Measurements from ENCODE around the gene RPN2. TPM values are rescaled to one million over a fixed set of nuclear protein-coding genes. Genes with fewer than 3 reads are reported as not detected.

The RPN2 gene
- total and polyA plus RNA-seq, 9 of the 15 experiments (the other 6 are each of a cell fraction or from before 2014, with no cell fraction given): 168 to 548 (median 325) TPM

DNA sequence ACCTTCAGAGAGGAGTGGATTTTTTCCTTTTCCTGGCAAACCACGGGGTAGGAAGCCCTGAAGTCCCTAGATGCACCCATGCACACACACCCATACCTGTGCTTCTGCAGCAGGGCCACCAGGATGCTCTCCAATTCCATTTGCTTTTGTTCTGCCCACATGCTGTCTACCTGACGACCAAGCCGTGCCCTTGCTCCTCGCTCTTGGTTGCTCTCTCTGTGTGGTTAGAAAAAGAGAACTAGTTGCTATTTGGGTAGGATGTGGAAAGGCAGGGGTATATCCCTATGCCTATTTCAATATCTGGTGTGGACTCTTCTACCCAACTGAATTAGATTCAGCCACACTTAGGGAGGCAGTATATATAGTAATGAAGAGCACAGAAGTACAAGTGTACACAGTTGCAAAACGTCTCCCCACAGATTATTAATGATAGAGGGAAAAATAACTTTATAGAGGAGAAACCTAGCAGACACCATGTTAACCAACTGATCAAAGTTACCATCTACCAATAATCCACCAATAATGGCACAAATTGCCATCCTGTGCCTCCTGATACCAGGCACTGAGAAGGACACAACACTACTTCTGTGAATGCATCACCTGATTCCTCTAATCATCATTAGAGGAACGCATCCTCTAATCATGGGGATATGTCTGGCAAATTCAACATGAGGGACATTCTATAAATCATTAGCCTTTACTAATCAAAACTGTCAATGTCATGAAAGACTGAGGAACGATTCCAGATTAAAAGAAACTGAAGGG, 75.2 kb downstream of the RPN2 start:
- WGBS (ENCODE audit: insufficient coverage, low coverage, missing lambda C conversion rate): 0% methylated on average over 7 of the region's 7 CpGs
- Histone ChIP-seq H3K79me2 (ENCODE audit: control insufficient read depth, insufficient read depth, low read length) (no peaks in the 10 kb centered on the region), H3K4me1 (replicated peaks in 1 of 2; ENCODE audit: control insufficient read depth in 2 of 2, insufficient read depth in 2 of 2, low read length in 2 of 2) (peaks cover 0 to 11% of the 10 kb centered on the region in 2 experiments; a peak in 2 of 5 replicates), H3K4me3 (no peak overlapping the region), H3K9me3 (replicated peaks; ENCODE audit: control insufficient read depth, insufficient read depth, low read depth, low read length) (no peaks in the 10 kb centered on the region), H2AFZ (ENCODE audit: low read depth, low read length) (no peak overlapping the region), H3K36me3 (ENCODE audit: control insufficient read depth, insufficient read depth, low read length) (no peaks in the 10 kb centered on the region), H3K9ac (ENCODE audit: insufficient read depth in 1 of 2, low read depth in 2 of 2, low read length in 2 of 2) (no peak overlapping the region), H3K4me2 (ENCODE audit: insufficient read depth, low read length) (no peak overlapping the region), H3K27ac (ENCODE audit: extremely low read depth, low read depth, low read length) (no peak overlapping the region), H3K9me1 (ENCODE audit: control insufficient read depth, insufficient read depth, low read length) (no peaks in the 10 kb centered on the region), H4K20me1 (replicated peaks; ENCODE audit: control insufficient read depth, insufficient read depth, low read length) (peaks cover 4% of the 10 kb centered on the region; the same call in 1 of the 2 replicates), H3K27me3 (ENCODE audit: control insufficient read depth in 2 of 2, insufficient read depth in 2 of 2, low read length in 2 of 2) (peaks cover 23 to 61% of the 10 kb centered on the region in 2 experiments)
- CTCF ChIA-PET (ENCODE audit: low intra/inter-chr PET ratio): no interaction called here
- no TSS peak for BruUV-seq (replicated peaks)
- ATAC-seq (no peak), FAIRE-seq (no peak), DNase-seq (ENCODE audit: extremely low read depth in 1 of 4, low spot score in 3 of 4) (no peak)
- TF ChIP-seq ZNF436 (CRISPR knock-in tag; IDR thresholded peaks at IDR 0.05) (no peak), ZNF347 (CRISPR knock-in tag; IDR thresholded peaks at IDR 0.05; ENCODE audit: low read depth) (no peak), ATF1 (CRISPR knock-in tag; IDR thresholded peaks at IDR 0.05) (no peak), ATF1 (tag; IDR thresholded peaks at IDR 0.05) (no peak), NELFE (IDR thresholded peaks at IDR 0.05; ENCODE audit: insufficient read depth, insufficient read length) (no peak), KLF16 (IDR thresholded peaks at IDR 0.05) (no peak), MIER1 (IDR thresholded peaks at IDR 0.05; ENCODE audit: low read depth) (no peak)
- in situ Hi-C loops (cut with MboI) (loop anchor here (10.0 kb wide), 1 partner anchor 281 kb away; no protein-coding TSS in a partner anchor), intact Hi-C loops (cut with micrococcal nuclease) (no loop called here)
- POLR2A ChIA-PET: no interaction called here
